Measurements from ENCODE around the gene ALDH1A2.
"Not testable (repeated sequence)": the region's sequence is repeated elsewhere in the genome, so short reads cannot be mapped to it uniquely, and the experiment has no call there.

The ALDH1A2 gene

DNA sequence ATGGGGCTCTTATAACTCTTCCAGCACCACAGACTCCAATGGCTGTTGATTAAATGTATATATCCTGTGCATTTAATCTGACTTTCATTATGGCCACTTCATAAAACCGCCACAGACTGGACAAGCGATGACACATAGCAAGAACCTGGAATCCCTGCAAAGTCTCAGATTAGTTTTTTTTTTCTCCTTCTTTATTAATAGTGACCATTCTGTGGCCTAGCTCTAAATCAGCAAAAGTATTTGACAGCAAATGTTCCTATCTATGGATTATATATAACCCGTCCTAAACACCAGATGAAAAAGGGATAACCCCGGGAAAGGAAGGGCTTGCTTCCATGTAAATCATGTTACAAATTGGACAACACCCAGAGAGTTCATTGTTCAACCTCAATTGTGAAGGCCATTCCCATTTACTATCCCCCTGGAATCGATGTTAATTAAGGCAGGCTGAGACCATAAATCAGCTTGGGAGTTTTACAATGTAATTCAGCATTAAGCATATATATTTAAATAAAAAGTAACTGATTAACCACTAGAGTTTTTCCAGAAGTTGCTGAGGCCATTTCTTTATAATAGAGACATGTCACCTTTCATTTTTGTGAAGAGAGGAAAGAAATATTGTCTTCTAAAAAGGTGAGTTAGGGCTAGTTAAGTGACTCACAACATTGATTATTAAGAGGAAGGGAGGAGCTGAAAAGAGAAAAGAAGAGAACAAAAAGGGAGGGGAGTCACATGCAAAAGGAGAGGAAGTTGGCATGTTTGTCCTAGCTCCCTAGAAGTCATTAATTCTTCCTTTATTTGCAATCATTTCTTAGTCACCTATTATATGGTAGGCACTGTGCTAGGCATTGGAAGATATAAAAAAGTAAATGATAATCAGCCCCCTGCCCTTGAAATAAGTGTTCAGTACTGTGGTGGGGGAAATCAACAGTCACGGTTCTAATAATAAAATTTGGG, 26.2 kb downstream of the ALDH1A2 start:
- no peak for DNase-seq

DNA sequence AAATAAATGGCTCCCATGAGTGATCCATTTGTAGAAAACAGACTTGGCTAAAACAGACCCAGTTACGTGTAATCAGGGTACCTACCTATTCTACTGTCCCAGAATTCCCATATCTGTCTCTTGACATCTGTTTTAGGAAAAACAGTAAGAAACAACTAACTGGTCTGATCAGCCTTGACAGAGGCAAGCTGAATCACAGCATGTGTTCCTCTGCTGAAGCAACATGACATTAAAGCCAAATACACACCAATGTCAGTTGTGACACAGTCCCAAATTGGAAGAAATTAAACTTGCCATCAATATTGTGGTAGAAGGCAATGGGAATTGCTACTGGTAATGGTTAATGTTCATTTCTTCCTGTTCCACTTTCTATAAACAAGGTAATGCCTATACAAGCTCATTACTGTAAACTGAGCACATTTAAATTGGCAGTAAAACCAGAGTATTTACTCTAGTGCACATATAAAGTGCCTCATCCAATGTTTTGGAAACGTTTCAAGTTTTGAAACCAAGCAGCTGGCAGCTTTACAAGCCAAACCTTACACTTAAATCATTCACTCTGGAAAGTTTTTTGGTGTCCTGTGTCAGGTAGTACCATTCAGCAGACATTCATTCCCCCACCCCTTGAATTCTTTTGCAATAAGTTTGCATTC, 27.0 kb downstream of the ALDH1A2 start:
- DNase-seq, result no peak

- no peak for DNase-seq
Observed at GRCh38 chr15:58037723-58038301, 27.7 kb downstream of the ALDH1A2 start.

GRCh38 chr15:58036579-58036978, 28.9 kb downstream of the ALDH1A2 start:
- no peak for DNase-seq

DNA sequence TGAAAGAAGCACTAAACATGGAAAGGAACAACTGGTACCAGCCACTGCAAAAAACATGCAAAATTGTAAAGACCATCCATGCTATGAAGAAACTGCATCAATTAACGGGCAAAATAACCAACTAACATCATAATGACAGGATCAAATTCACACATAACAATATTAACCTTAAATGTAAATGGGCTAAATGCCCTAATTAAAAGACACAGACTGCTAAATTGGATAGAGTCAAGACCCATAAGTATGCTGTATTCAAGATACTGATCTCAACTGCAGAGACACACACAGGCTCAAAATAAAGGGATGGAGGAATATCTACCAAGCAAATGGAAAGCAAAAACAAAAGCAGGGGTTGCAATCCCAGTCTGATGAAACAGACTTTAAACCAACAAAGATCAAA, 37.1 kb downstream of the ALDH1A2 start:
- not testable (repeated sequence) for DNase-seq

- no peak for DNase-seq
Observed at GRCh38 chr15:58026552-58026951, 39.0 kb downstream of the ALDH1A2 start.

DNA sequence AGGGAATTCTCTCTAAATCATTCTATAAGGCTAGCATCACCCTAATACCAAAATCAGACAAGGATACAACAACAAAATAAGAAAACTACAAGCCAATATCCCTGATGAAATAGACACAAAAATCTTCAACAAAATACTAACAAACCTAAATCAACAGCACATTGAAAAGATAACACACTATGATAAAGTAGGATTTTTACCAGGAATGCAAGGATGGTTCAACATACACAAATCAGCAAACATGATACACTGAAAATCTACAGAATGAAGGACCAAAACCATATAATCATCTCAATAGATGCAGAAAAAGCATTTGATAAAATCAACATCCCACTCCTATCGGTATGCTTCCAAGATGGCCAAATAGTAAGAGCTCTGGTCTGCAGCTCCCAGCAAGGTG, 39.5 kb downstream of the ALDH1A2 start:
- DNase-seq, result no peak

- no peak for DNase-seq
Observed at GRCh38 chr15:58021332-58022230, 43.9 kb downstream of the ALDH1A2 start.

- DNase-seq, result no peak
Observed at GRCh38 chr15:58019503-58020376, 45.8 kb downstream of the ALDH1A2 start.

DNA sequence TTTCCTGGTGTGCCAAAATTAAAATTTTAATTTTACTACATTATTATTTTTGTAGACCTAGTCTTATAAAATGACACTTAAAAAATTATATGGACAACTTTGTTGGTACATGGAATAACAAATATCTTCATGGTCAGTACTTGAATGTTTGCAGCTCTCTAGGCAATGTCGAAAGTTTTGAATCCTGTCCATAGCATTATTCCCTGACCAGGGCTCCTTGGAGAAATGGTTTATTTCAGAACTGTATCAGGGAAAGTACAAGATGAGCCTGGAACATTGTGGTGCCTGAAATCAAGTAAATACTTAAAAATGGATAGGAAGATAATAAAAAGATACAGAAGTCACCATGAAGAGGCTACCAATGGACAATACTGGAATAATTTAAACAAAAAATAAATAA, 47.6 kb downstream of the ALDH1A2 start:
- DNase-seq, result no peak

DNA sequence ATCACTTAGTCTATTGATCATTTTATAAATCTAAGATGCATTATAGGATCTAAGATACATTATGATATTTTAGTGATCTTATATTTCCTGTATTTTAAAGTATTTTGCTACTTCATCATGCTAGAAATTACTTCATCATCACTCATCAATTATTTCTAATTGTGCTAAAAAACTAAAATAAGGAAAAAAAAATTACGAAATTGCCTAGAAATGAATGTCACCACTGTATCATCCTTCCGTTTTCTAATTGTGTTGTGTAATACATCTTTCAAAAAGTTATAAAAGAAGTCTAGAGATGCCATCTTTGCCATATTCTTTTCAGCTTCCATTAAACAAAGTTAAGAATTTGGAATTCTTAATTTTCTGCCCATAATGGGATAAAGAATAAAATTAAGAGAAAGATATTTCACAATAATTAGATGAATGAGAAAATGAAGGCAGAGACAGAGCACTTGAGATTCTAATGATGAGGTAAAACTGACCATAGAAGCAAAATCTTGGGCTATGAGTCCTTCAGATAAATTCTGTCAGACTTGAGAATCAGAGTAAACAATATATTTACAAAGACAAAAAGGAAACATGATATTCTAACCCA, 48.8 kb downstream of the ALDH1A2 start:
- DNase-seq, result no peak

- DNase-seq, result no peak
Observed at GRCh38 chr15:58015565-58015964, 49.9 kb downstream of the ALDH1A2 start.

DNA sequence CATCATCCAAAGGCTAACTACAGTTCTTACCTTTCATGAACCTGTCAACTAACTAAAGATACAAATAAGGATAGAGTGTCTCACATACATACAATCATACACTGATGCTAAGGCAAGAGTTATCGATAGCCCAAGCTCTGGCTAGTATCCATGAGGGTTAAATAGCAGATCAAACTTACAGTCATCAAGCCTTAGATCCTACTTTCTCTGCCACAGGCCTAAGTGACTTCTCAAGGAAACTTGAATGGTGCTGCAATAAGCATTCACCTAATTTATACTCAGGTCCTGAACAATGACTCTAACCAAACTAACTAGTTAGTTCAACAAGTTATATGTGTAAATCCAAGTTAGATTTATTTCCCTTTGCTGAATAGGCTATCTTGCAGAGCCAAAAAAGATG, 51.0 kb downstream of the ALDH1A2 start:
- DNase-seq, result no peak

DNA sequence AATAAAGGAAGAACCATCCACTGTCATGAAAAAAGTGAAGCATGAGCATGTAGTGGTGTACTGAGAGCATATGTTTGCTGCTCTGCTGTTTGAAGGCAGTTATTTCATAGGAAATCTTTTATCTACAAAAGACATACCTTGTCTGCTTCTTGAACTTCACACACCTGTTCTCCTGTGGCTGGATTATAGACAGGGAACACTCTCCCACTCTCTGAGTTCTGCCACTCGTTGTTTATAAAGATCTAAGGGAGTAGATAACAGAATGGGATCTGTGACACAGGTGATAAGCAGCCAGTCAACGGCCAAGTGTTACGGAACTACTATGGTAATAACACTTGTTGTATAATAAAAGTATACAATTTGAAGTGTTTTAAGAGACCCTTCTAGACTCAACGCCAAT, 51.5 kb downstream of the ALDH1A2 start:
- no peak for DNase-seq

DNA sequence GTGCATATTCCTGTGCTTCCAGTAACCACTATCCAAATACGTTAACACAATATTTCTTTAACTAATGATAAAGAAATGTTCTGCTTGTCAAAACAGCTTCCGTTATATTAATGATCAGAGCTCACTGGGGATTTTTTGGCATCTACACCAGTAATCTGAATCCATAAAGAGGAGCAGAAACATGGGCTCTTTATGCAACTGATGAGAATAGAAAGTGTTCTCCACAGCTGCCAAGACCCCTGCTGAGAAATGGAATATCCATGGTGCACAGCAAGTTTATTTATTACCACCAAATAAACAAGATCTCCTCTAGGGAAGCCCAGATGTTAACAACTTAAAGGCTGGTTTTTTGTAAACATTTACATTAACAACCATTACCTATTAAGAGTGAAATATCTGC, 54.5 kb downstream of the ALDH1A2 start:
- no peak for DNase-seq

- DNase-seq, result no peak
Observed at GRCh38 chr15:58003810-58004209, 61.7 kb downstream of the ALDH1A2 start.

DNA sequence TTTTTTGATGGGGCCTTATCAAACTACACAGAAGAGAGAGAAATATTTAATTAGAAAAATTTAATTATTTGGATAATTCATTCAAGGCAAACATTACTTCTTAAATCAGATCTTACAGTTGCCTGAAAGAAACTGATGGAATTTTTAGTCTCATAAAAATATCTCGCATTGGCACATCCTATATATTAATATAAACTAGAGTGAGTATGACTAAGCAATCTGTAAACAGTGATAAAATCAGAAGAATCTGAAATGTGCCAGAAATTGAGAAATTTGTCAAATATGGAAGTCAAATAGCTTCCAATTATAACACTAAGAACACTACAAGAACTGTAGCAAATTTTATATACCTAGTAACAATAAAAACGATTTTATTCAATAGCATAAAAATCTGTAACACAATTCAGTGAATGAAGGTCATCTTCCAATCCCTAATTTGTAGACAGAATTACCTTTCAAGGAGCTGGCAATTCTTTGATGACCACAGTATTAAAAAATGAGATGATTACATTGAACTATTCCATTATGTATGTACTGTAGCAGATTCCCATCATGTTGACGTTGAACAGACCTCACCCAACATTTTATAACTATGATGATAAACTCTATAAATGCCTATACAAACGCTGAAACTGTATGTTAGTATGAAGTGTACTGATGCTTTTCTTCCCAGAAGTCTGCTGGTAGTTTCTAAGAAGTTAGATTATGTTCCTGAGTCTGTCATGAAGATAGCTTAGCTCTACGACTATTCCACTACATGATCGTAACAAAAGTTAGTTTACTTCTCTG, 63.0 kb downstream of the ALDH1A2 start:
- no peak for DNase-seq

DNA sequence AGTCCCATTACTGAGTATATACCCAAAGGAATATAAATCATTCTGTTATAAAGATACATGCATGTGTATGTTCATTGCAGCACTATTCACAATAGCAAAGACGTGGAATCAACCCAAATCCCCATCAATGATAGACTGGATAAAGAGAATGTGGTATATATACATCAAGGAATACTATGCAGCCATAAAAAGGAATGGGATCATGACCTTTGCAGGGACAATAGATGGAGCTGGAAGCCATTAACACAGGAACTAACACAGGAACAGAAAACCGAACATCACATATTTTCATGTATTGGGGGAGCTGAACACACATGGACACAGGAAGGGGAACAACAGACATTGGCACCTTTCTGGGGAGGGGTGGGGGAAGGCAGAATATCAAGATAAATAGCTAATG, 65.8 kb downstream of the ALDH1A2 start:
- DNase-seq, result not testable (repeated sequence)

- DNase-seq, result no peak
Observed at GRCh38 chr15:57996561-57996960, 69.0 kb downstream of the ALDH1A2 start.

DNA sequence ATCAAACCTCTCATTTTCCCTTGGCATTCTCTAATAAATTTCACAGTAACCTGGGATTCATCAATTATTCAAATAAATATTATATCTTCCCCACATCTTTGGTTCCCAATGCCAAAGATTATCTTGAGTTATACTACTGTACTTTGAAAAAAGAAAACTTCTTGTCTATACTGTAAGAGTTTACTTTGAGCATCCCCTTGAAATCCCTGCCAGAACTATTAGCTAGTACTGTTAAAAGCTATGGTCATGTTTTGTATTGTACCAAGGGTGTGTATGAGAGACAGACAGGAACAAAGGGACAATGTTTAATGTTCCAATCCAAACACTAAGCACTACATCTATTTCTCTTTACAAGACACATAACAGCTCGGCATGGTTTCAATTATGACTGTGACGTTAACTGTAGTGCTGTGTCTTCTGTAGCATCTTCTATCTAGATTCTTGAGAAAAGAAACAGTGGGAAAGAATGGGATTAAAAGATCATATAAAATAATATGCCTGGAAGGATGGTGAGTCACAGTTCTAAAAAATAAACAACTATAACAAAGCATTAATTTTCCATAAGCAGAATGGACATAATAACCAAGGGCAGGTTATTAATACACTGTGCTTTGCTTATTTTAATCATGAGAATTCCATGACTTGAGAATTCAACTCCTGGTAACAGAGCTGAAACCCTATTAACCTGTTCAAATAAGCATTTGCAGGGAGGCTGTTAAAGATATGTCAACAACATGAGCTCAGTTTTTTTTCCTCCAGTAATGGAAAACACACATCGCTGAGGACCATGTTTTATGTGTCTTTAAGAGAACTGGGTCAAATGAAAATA, 71.1 kb downstream of the ALDH1A2 start:
- DNase-seq, result no peak

All from CD4-positive, alpha-beta T cell treated with Interleukin-4 for 4 hours (primary cell).